HEK293 (cell line): ENCODE data around the gene KDM4C.

Experiments used
- KLF9 ChIP-seq: fragments of 450-650 bp; formaldehyde crosslinking; IDR thresholded peaks from 2 replicates; pipeline ENCODE4 v1.5.1; 2016; ENCODE audit warnings: missing biosample characterization, missing genetic modification characterization, low read depth
- REPIN1 ChIP-seq: fragments of 450-650 bp; formaldehyde crosslinking; IDR thresholded peaks from 2 replicates; pipeline ENCODE4 v1.5.1; 2017; ENCODE audit warnings: missing biosample characterization, missing genetic modification characterization, low read depth
- REST ChIP-seq: fragments of 450-650 bp; formaldehyde crosslinking; IDR thresholded peaks from 2 replicates; pipeline ENCODE4 v1.5.1; 2016; ENCODE audit warnings: missing biosample characterization, missing genetic modification characterization
- ZBTB1 ChIP-seq: fragments of 450-650 bp; formaldehyde crosslinking; IDR thresholded peaks from 2 replicates; pipeline ENCODE4 v1.5.1; 2016; ENCODE audit warnings: missing biosample characterization, missing genetic modification characterization
- ZFP69B ChIP-seq: fragments of 450-650 bp; formaldehyde crosslinking; IDR thresholded peaks from 2 replicates; pipeline ENCODE4 v1.5.1; 2016; ENCODE audit warnings: missing biosample characterization, missing genetic modification characterization
- ZNF174 ChIP-seq: fragments of 450-650 bp; formaldehyde crosslinking; IDR thresholded peaks from 2 replicates; pipeline ENCODE4 v1.5.0; 2017; ENCODE audit warnings: missing biosample characterization, mild to moderate bottlenecking, missing genetic modification characterization
- ZNF274 ChIP-seq, 2 experiments: fragments of 200-500 bp in 1 of 2; fragments of 450-650 bp in 1 of 2; sonication (Bioruptor generic) in 1 of 2; formaldehyde crosslinking in 1 of 2; IDR thresholded peaks; 2 replicates each; pipeline versions ENCODE4 v1.5.1 to v1.6.1; 2014 to 2016; ENCODE audit warnings: borderline replicate concordance in 1 of 2, inconsistent platforms in 1 of 2, low read length in 1 of 2, missing biosample characterization in 1 of 2, missing genetic modification characterization in 1 of 2
- ZNF501 ChIP-seq: fragments of 450-650 bp; formaldehyde crosslinking; IDR thresholded peaks from 2 replicates; pipeline ENCODE4 v1.5.1; 2016; ENCODE audit warnings: missing biosample characterization, missing genetic modification characterization
- ZNF544 ChIP-seq: fragments of 450-650 bp; formaldehyde crosslinking; IDR thresholded peaks from 2 replicates; pipeline ENCODE4 v1.5.0; 2017; ENCODE audit warnings: missing biosample characterization, missing genetic modification characterization
- ZNF664 ChIP-seq: fragments of 450-650 bp; formaldehyde crosslinking; IDR thresholded peaks from 2 replicates; pipeline ENCODE4 v1.5.1; 2016; ENCODE audit warnings: missing biosample characterization, missing genetic modification characterization
- TF ChIP-seq, protein P1 (sequence below): fragments of 450-650 bp; formaldehyde crosslinking; IDR thresholded peaks from 2 replicates; pipeline ENCODE4 v1.5.1; 2016; ENCODE audit warnings: missing biosample characterization, missing genetic modification characterization, low read depth
- TF ChIP-seq, protein P2 (sequence below): fragments of 450-650 bp; formaldehyde crosslinking; IDR thresholded peaks from 2 replicates; pipeline ENCODE4 v1.5.1; 2016; ENCODE audit warnings: missing biosample characterization, missing genetic modification characterization
- TF ChIP-seq, protein P3 (sequence below): fragments of 450-650 bp; formaldehyde crosslinking; IDR thresholded peaks from 2 replicates; pipeline ENCODE4 v1.5.1; 2016; ENCODE audit warnings: missing biosample characterization, missing genetic modification characterization

DNA sequence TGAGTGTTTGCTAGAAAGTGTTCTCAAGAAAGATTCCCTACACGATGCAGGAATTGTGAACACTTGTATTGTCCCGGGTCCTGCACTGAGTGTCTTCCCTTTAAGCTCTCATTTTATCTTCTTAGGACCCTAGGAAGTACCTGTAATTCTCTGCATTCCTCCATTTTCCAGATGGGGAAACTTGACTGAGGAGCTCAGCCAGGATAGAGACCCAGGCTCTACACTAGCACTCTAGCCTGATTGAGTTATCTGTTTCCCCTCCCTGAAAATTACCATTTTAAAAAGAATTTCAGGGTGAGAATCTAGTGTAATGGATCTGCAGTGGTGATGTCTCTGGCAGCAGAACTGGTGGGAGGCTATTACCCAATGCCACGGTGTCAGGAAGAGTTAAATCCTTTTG is 453.9 kb downstream of the KDM4C start:
- TF ChIP-seq, protein P1, sequence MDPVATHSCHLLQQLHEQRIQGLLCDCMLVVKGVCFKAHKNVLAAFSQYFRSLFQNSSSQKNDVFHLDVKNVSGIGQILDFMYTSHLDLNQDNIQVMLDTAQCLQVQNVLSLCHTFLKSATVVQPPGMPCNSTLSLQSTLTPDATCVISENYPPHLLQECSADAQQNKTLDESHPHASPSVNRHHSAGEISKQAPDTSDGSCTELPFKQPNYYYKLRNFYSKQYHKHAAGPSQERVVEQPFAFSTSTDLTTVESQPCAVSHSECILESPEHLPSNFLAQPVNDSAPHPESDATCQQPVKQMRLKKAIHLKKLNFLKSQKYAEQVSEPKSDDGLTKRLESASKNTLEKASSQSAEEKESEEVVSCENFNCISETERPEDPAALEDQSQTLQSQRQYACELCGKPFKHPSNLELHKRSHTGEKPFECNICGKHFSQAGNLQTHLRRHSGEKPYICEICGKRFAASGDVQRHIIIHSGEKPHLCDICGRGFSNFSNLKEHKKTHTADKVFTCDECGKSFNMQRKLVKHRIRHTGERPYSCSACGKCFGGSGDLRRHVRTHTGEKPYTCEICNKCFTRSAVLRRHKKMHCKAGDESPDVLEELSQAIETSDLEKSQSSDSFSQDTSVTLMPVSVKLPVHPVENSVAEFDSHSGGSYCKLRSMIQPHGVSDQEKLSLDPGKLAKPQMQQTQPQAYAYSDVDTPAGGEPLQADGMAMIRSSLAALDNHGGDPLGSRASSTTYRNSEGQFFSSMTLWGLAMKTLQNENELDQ (tag by site-specific recombination), result no peak
- TF ChIP-seq, protein P2, sequence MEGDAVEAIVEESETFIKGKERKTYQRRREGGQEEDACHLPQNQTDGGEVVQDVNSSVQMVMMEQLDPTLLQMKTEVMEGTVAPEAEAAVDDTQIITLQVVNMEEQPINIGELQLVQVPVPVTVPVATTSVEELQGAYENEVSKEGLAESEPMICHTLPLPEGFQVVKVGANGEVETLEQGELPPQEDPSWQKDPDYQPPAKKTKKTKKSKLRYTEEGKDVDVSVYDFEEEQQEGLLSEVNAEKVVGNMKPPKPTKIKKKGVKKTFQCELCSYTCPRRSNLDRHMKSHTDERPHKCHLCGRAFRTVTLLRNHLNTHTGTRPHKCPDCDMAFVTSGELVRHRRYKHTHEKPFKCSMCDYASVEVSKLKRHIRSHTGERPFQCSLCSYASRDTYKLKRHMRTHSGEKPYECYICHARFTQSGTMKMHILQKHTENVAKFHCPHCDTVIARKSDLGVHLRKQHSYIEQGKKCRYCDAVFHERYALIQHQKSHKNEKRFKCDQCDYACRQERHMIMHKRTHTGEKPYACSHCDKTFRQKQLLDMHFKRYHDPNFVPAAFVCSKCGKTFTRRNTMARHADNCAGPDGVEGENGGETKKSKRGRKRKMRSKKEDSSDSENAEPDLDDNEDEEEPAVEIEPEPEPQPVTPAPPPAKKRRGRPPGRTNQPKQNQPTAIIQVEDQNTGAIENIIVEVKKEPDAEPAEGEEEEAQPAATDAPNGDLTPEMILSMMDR, result no peak
- TF ChIP-seq REPIN1 (tag by site-specific recombination), result no peak
- TF ChIP-seq ZNF501 (tag by site-specific recombination), result no peak
- no peak for TF ChIP-seq ZNF544
- TF ChIP-seq REST (tag by site-specific recombination), result no peak
- TF ChIP-seq, protein P3, sequence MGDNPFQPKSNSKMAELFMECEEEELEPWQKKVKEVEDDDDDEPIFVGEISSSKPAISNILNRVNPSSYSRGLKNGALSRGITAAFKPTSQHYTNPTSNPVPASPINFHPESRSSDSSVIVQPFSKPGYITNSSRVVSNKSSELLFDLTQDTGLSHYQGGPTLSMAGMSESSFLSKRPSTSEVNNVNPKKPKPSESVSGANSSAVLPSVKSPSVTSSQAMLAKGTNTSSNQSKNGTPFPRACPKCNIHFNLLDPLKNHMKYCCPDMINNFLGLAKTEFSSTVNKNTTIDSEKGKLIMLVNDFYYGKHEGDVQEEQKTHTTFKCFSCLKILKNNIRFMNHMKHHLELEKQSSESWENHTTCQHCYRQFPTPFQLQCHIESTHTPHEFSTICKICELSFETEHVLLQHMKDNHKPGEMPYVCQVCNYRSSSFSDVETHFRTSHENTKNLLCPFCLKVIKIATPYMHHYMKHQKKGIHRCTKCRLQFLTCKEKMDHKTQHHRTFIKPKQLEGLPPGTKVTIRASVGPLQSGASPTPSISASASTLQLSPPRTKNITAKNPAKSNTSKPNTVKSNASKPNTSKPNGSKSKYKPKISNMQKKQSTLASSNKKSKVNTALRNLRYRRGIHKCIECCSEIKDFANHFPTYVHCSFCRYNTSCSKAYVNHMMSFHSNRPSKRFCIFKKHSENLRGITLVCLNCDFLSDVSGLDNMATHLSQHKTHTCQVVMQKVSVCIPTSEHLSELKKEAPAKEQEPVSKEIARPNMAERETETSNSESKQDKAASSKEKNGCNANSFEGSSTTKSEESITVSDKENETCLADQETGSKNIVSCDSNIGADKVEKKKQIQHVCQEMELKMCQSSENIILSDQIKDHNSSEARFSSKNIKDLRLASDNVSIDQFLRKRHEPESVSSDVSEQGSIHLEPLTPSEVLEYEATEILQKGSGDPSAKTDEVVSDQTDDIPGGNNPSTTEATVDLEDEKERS, result no peak
- no peak for TF ChIP-seq ZFP69B (tag by site-specific recombination)
- TF ChIP-seq ZNF274 (IDR thresholded peaks at IDR 0.05; ENCODE audit: low read length), result no peak
- TF ChIP-seq ZNF274 (tag by site-specific recombination; IDR thresholded peaks at IDR 0.05; ENCODE audit: borderline replicate concordance), result no peak
- TF ChIP-seq ZNF664, result no peak
- TF ChIP-seq ZBTB1 (tag by site-specific recombination), result no peak
- TF ChIP-seq KLF9 (tag by site-specific recombination), result no peak
- TF ChIP-seq ZNF174, result no peak
